Activated CD4-positive, alpha-beta T cell treated with anti-CD3 and anti-CD28 coated beads, Interleukin-2, Interleukin-4, amounts not matched to agents 100 ng/mL and 50 ng/mL, durations not matched to agents 16 hours and 8 hours (primary cell): ENCODE results near the gene FBXW12.
"Not testable (repeated sequence)": the region's sequence is repeated elsewhere in the genome, so short reads cannot be mapped to it uniquely, and the experiment has no call there.

ENCODE experiments used
- DNase-seq: peaks from one replicate; pipeline ENCODE4 v3.0.0-alpha.2; 2020; ENCODE audit warnings: low spot score

The FBXW12 gene

GRCh38 chr3:48372862-48373435 is 930 bp downstream of the FBXW12 start:
- DNase-seq: no peak

GRCh38 chr3:48387634-48388033 is 15.6 kb downstream of the FBXW12 start:
- no peak for DNase-seq

GRCh38 chr3:48388966-48389365 is 16.9 kb downstream of the FBXW12 start:
- no peak for DNase-seq

GRCh38 chr3:48394391-48394790 is 22.4 kb downstream of the FBXW12 start:
- DNase-seq: peak; percentile 36

- DNase-seq: no peak
Observed at GRCh38 chr3:48395714-48396113, 23.7 kb downstream of the FBXW12 start.

- no peak for DNase-seq
Observed at GRCh38 chr3:48397767-48398681, 26.0 kb downstream of the FBXW12 start.

GRCh38 chr3:48398701-48399386 is 26.8 kb downstream of the FBXW12 start:
- DNase-seq: no peak

GRCh38 chr3:48399387-48400172 is 27.6 kb downstream of the FBXW12 start:
- no peak for DNase-seq

GRCh38 chr3:48400824-48401433 is 28.9 kb downstream of the FBXW12 start:
- peak; percentile 72 for DNase-seq

GRCh38 chr3:48401434-48401901 is 29.4 kb downstream of the FBXW12 start:
- DNase-seq: not testable (repeated sequence)

GRCh38 chr3:48402281-48402732 is 30.3 kb downstream of the FBXW12 start:
- no peak for DNase-seq

GRCh38 chr3:48402907-48403306 is 30.9 kb downstream of the FBXW12 start:
- DNase-seq: no peak

GRCh38 chr3:48403533-48404439 is 31.8 kb downstream of the FBXW12 start:
- no peak for DNase-seq

- DNase-seq: no peak
Observed at GRCh38 chr3:48404440-48405342, 32.7 kb downstream of the FBXW12 start.

- no peak for DNase-seq
Observed at GRCh38 chr3:48405343-48405881, 33.4 kb downstream of the FBXW12 start.

- no peak for DNase-seq
Observed at GRCh38 chr3:48405971-48406370, 34.0 kb downstream of the FBXW12 start.

GRCh38 chr3:48406443-48407431 is 34.7 kb downstream of the FBXW12 start:
- no peak for DNase-seq
